GM12878 (cell line): ENCODE measurements around the gene LANCL3. TPM values are rescaled to one million over a fixed set of nuclear protein-coding genes. Genes with fewer than 3 reads are reported as not detected.

Source experiments
- ATAC-seq: fragments of 200-7000 bp; cut with Tn5 transposase; 3 replicates; pipeline ENCODE4 v1.9.1; 2020; ENCODE audit warnings: mild to moderate bottlenecking, moderate library complexity
- BruUV-seq: library from RNA; stranded (reverse); fragments of 400-500 nt; replicated peaks from 2 replicates; lab custom pipeline; 2021; lab: Mats Ljungman, UMichigan
- CTCF ChIA-PET: fragments of 300-600 bp; sonication (Branson Sonifier 250); formaldehyde crosslinking; extraction: SDS; loops from one replicate; lab custom pipeline; 2021; ENCODE audit warnings: inconsistent platforms; lab: Yijun Ruan, JAX
- POLR2A ChIA-PET: fragments of 350-600 bp; formaldehyde crosslinking; extraction: SDS; loops from one replicate; lab custom pipeline; 2021; ENCODE audit warnings: inconsistent platforms; lab: Charles Lee
- RAD21 ChIA-PET: fragments of 300-600 bp; sonication (Branson Sonifier 250); formaldehyde crosslinking; loops from one replicate; lab custom pipeline; 2023; ENCODE audit warnings: antibody characterized with exemption; ENCODE audit not compliant: unreplicated experiment; lab: Charles Lee
- SMC1A ChIA-PET: fragments of 300-600 bp; sonication (Branson Sonifier 250); formaldehyde crosslinking; loops from one replicate; lab custom pipeline; 2023; ENCODE audit not compliant: unreplicated experiment, uncharacterized antibody; lab: Charles Lee
- DNase-seq: peaks from one replicate; pipeline ENCODE4 v3.0.0-alpha.2; 2011; ENCODE audit warnings: low read depth, low spot score
- FAIRE-seq: peaks from 3 replicates; lab custom pipeline; 2011; peaks lifted over from hg19 to GRCh38; lab: Jason Lieb, UNC
- H2AFZ ChIP-seq: 2 replicates; pipeline ENCODE4 v1.6.0; 2011; ENCODE audit warnings: low read depth, low read length, control low read depth; ENCODE audit not compliant: control insufficient read depth
- H3K27ac ChIP-seq: 2 replicates; pipeline ENCODE4 v1.5.1; 2011; ENCODE audit warnings: control low read depth; ENCODE audit not compliant: control insufficient read depth, insufficient read depth
- H3K27me3 ChIP-seq, 2 experiments: replicated peaks in 1 of 2; 2 replicates each; pipeline versions ENCODE4 v1.6.0 to v1.6.1; 2011; ENCODE audit warnings: low read length in 1 of 2; ENCODE audit not compliant: control insufficient read depth in 2 of 2, insufficient read depth in 2 of 2
- H3K36me3 ChIP-seq, 2 experiments: 2 replicates each; pipeline ENCODE4 v1.5.1; 2011; ENCODE audit warnings: low read length in 1 of 2; ENCODE audit not compliant: control insufficient read depth in 2 of 2, insufficient read depth in 2 of 2
- H3K4me1 ChIP-seq: 2 replicates; pipeline ENCODE4 v1.6.1; 2011; ENCODE audit warnings: mild to moderate bottlenecking, low read length, moderate library complexity, mixed read lengths; ENCODE audit not compliant: control insufficient read depth, insufficient read depth
- H3K4me2 ChIP-seq: 2 replicates; pipeline ENCODE4 v1.6.0; 2011; ENCODE audit warnings: control low read depth; ENCODE audit not compliant: control insufficient read depth, insufficient read depth
- H3K4me3 ChIP-seq: fragments of 200-600 bp; sonication (generic); 2 replicates; pipeline ENCODE4 v1.5.1; 2016
- H3K79me2 ChIP-seq: 2 replicates; pipeline ENCODE4 v1.6.0; 2011; ENCODE audit warnings: low read length; ENCODE audit not compliant: control insufficient read depth, insufficient read depth
- H3K9ac ChIP-seq: 2 replicates; pipeline ENCODE4 v1.8.0; 2011; ENCODE audit warnings: low read length, control low read depth, mixed read lengths; ENCODE audit not compliant: control insufficient read depth, insufficient read depth
- H3K9me3 ChIP-seq: replicated peaks from 3 replicates; pipeline ENCODE4 v1.5.1; 2011; ENCODE audit warnings: mild to moderate bottlenecking, low read length; ENCODE audit not compliant: control insufficient read depth, insufficient read depth
- H4K20me1 ChIP-seq: 2 replicates; pipeline ENCODE4 v1.6.0; 2011; ENCODE audit not compliant: control insufficient read depth, insufficient read depth
- CHD1 ChIP-seq: IDR thresholded peaks from 2 replicates; pipeline ENCODE4 v1.6.1; 2012; ENCODE audit warnings: low read depth, low read length, improper control_type of control experiment
- JUND ChIP-seq: IDR thresholded peaks from 2 replicates; pipeline ENCODE4 v1.6.1; 2012; ENCODE audit warnings: low read depth, mild to moderate bottlenecking, low read length, improper control_type of control experiment, moderate library complexity
- NR2C1 ChIP-seq: fragments of 450-650 bp; IDR thresholded peaks from 2 replicates; pipeline ENCODE4 v1.6.1; 2017; ENCODE audit warnings: antibody characterized with exemption, mild to moderate bottlenecking, moderate library complexity
- SUZ12 ChIP-seq: fragments of 200-600 bp; sonication (generic); IDR thresholded peaks from one replicate; pipeline ENCODE4 v1.6.1; 2018; ENCODE audit warnings: antibody characterized with exemption, mild to moderate bottlenecking; ENCODE audit not compliant: unreplicated experiment
- WRNIP1 ChIP-seq: IDR thresholded peaks from 2 replicates; pipeline ENCODE4 v1.6.1; 2011; ENCODE audit warnings: low read depth, low read length, improper control_type of control experiment, borderline replicate concordance
- ZSCAN29 ChIP-seq: fragments of 450-650 bp; IDR thresholded peaks from 2 replicates; pipeline ENCODE4 v1.6.1; 2017; ENCODE audit warnings: mild to moderate bottlenecking, moderate library complexity
- WGBS: methylation state at CpG from one replicate; pipeline ENCODE4 v1.1.6; 2016; ENCODE audit warnings: low lambda C conversion rate; ENCODE audit not compliant: insufficient replicate concordance, insufficient coverage; ENCODE audit errors: missing lambda C conversion rate; 5-methylcytosine and 5-hydroxymethylcytosine counted together
- in situ Hi-C: fragments of 300-500 bp; cut with MboI; formaldehyde crosslinking; loops from 9 replicates; pipeline ENCODE4 v1.14.3; 2018; ENCODE audit warnings: mixed read lengths
- intact Hi-C: fragments of 100-400 bp; cut with micrococcal nuclease; formaldehyde crosslinking; loops from one replicate; pipeline ENCODE4 v1.14.2; 2022; ENCODE audit not compliant: unreplicated experiment
- polyA plus RNA-seq, 11 experiments: library from polyadenylated mRNA; depleted of rRNA in 4 of 11; unstranded in 6 of 11; stranded (reverse) in 5 of 11; fragments of >200 nt; fragmentation: Nextera tagmentation in 4 of 11; fragmentation: Illumina TruSeq in 1 of 11; extraction: Ambion mirVana in 4 of 11; extraction: Trizol in 1 of 11; gene quantifications; 1 replicate in 1 of 11; 2 replicates in 10 of 11; pipeline versions ENCODE4 v1.2.1 to v1.2.3, GENCODE V29; 2011 to 2016; ENCODE audit warnings: inconsistent platforms in 2 of 11, missing spikeins in 2 of 11, low read depth in 1 of 11
- total RNA-seq, 4 experiments: library from RNA; depleted of rRNA in 3 of 4; stranded (reverse); fragments of >200 nt in 3 of 4; fragmentation: Illumina TruSeq in 1 of 4; extraction: Trizol in 1 of 4; gene quantifications; 2 replicates each; pipeline versions ENCODE4 v1.2.1 to v1.2.3, GENCODE V29; 2013 to 2021
- TF ChIP-seq, protein P1 (sequence below): fragments of 450-650 bp; IDR thresholded peaks from 2 replicates; pipeline ENCODE4 v1.6.1; 2017; ENCODE audit warnings: mild to moderate bottlenecking, moderate library complexity

The LANCL3 gene
- total and polyA plus RNA-seq, 10 of the 15 experiments (the other 5 are each of a cell fraction or from before 2014, with no cell fraction given) = not detected

DNA sequence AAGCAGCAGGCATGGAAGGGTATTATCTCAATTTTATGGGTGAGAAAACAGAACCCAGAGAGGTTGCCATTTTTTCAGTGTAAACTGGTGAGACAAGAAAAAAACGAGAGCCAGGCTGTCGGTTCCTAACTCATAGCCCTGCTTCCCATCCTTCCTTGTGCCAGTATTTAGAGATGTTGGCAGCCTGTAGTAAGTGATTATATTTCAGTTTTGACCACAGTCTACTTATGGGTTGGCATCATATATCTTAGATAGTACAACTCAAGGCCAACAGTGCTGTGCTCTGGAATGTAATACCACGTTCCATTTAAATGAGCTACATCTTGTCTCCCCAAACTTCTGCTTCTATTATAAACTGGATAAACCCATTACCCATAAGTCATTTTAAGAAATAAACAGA is 154.9 kb downstream of the LANCL3 start:
- DNase-seq (no peak), ATAC-seq (no peak), FAIRE-seq (no peak)
- CTCF ChIA-PET = no interaction called here
- in situ Hi-C loops (no loop called here), intact Hi-C loops (no loop called here)
- Histone ChIP-seq H3K27me3 (no peaks in the 10 kb centered on the region; a peak in 1 of 4 replicates), H3K4me1 (no peaks in the 10 kb centered on the region), H2AFZ (no peak overlapping the region), H3K9me3 (no peaks in the 10 kb centered on the region), H4K20me1 (no peaks in the 10 kb centered on the region), H3K4me3 (no peak overlapping the region), H3K36me3 (no peaks in the 10 kb centered on the region), H3K27ac (no peak overlapping the region), H3K79me2 (no peaks in the 10 kb centered on the region), H3K9ac (no peak overlapping the region), H3K4me2 (no peak overlapping the region)
- no TSS peak for BruUV-seq
- RAD21 ChIA-PET = no interaction called here
- TF ChIP-seq JUND (no peak), ZSCAN29 (no peak), SUZ12 (no peak), WRNIP1 (no peak), CHD1 (no peak), NR2C1 (no peak)
- TF ChIP-seq, protein P1, sequence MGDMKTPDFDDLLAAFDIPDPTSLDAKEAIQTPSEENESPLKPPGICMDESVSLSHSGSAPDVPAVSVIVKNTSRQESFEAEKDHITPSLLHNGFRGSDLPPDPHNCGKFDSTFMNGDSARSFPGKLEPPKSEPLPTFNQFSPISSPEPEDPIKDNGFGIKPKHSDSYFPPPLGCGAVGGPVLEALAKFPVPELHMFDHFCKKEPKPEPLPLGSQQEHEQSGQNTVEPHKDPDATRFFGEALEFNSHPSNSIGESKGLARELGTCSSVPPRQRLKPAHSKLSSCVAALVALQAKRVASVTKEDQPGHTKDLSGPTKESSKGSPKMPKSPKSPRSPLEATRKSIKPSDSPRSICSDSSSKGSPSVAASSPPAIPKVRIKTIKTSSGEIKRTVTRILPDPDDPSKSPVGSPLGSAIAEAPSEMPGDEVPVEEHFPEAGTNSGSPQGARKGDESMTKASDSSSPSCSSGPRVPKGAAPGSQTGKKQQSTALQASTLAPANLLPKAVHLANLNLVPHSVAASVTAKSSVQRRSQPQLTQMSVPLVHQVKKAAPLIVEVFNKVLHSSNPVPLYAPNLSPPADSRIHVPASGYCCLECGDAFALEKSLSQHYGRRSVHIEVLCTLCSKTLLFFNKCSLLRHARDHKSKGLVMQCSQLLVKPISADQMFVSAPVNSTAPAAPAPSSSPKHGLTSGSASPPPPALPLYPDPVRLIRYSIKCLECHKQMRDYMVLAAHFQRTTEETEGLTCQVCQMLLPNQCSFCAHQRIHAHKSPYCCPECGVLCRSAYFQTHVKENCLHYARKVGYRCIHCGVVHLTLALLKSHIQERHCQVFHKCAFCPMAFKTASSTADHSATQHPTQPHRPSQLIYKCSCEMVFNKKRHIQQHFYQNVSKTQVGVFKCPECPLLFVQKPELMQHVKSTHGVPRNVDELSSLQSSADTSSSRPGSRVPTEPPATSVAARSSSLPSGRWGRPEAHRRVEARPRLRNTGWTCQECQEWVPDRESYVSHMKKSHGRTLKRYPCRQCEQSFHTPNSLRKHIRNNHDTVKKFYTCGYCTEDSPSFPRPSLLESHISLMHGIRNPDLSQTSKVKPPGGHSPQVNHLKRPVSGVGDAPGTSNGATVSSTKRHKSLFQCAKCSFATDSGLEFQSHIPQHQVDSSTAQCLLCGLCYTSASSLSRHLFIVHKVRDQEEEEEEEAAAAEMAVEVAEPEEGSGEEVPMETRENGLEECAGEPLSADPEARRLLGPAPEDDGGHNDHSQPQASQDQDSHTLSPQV = no peak
- POLR2A ChIA-PET = no interaction called here
- SMC1A ChIA-PET = no interaction called here
- WGBS = 18% methylated on average over 3 of the region's 3 CpGs

Other genes starting within 250 kb of the LANCL3 start
- gene PRRG1, start 222.3 kb upstream of the LANCL3 start, total RNA-seq (2014; rRNA removed) = not detected in 2 replicates
- not detected in 2 replicates for gene PRRG1, start 222.3 kb upstream of the LANCL3 start, total RNA-seq (2014; rRNA removed; fragmentation: Illumina TruSeq; extraction: Trizol)
- gene PRRG1, start 222.3 kb upstream of the LANCL3 start, total RNA-seq (2021) = not detected in 2 replicates
- not detected in 2 replicates for gene PRRG1, start 222.3 kb upstream of the LANCL3 start, polyA plus RNA-seq (2011; rRNA removed)
- not detected in 2 replicates for gene PRRG1, start 222.3 kb upstream of the LANCL3 start, polyA plus RNA-seq (2014; fragmentation: Illumina TruSeq; extraction: Trizol)
- gene PRRG1, start 222.3 kb upstream of the LANCL3 start, polyA plus RNA-seq (2014; fragmentation: Nextera tagmentation; extraction: Ambion mirVana) = not detected
- not detected in 2 replicates for gene PRRG1, start 222.3 kb upstream of the LANCL3 start, polyA plus RNA-seq (2014; rRNA removed)
- not detected for gene PRRG1, start 222.3 kb upstream of the LANCL3 start, polyA plus RNA-seq (2016; fragmentation: Nextera tagmentation; extraction: Ambion mirVana)
- not detected in 2 replicates for gene XK, start 114.1 kb downstream of the LANCL3 start, total RNA-seq (2014; rRNA removed)
- not detected in 2 replicates for gene XK, start 114.1 kb downstream of the LANCL3 start, total RNA-seq (2014; rRNA removed; fragmentation: Illumina TruSeq; extraction: Trizol)
- gene XK, start 114.1 kb downstream of the LANCL3 start, total RNA-seq (2021) = not detected in 2 replicates
- not detected in 2 replicates for gene XK, start 114.1 kb downstream of the LANCL3 start, polyA plus RNA-seq (2011; rRNA removed)
- gene XK, start 114.1 kb downstream of the LANCL3 start, polyA plus RNA-seq (2014; fragmentation: Illumina TruSeq; extraction: Trizol) = 0.08 TPM in 1 of 2 replicates, not detected in the other
- not detected for gene XK, start 114.1 kb downstream of the LANCL3 start, polyA plus RNA-seq (2014; fragmentation: Nextera tagmentation; extraction: Ambion mirVana)
- not detected in 2 replicates for gene XK, start 114.1 kb downstream of the LANCL3 start, polyA plus RNA-seq (2014; rRNA removed)
- gene XK, start 114.1 kb downstream of the LANCL3 start, polyA plus RNA-seq (2016; fragmentation: Nextera tagmentation; extraction: Ambion mirVana) = not detected
- 30.0 and 33.1 TPM in 2 replicates for gene CYBB, start 208.4 kb downstream of the LANCL3 start, total RNA-seq (2014; rRNA removed)
- 39.9 and 41.1 TPM in 2 replicates for gene CYBB, start 208.4 kb downstream of the LANCL3 start, total RNA-seq (2014; rRNA removed; fragmentation: Illumina TruSeq; extraction: Trizol)
- gene CYBB, start 208.4 kb downstream of the LANCL3 start, total RNA-seq (2021) = 30.2 and 32.4 TPM in 2 replicates
- gene CYBB, start 208.4 kb downstream of the LANCL3 start, polyA plus RNA-seq (2011; rRNA removed) = 73.9 and 95.7 TPM in 2 replicates
- gene CYBB, start 208.4 kb downstream of the LANCL3 start, polyA plus RNA-seq (2014; fragmentation: Illumina TruSeq; extraction: Trizol) = 34.4 and 41.9 TPM in 2 replicates
- gene CYBB, start 208.4 kb downstream of the LANCL3 start, polyA plus RNA-seq (2014; fragmentation: Nextera tagmentation; extraction: Ambion mirVana) = 10 to 100 TPM; 12.0 to 12.3 TPM
- gene CYBB, start 208.4 kb downstream of the LANCL3 start, polyA plus RNA-seq (2014; rRNA removed) = 18.6 and 19.7 TPM in 2 replicates
- 1 to 10 TPM; 6.2 to 6.5 TPM for gene CYBB, start 208.4 kb downstream of the LANCL3 start, polyA plus RNA-seq (2016; fragmentation: Nextera tagmentation; extraction: Ambion mirVana)